ENCODE data around the gene MAN1A1.

The MAN1A1 gene

DNA sequence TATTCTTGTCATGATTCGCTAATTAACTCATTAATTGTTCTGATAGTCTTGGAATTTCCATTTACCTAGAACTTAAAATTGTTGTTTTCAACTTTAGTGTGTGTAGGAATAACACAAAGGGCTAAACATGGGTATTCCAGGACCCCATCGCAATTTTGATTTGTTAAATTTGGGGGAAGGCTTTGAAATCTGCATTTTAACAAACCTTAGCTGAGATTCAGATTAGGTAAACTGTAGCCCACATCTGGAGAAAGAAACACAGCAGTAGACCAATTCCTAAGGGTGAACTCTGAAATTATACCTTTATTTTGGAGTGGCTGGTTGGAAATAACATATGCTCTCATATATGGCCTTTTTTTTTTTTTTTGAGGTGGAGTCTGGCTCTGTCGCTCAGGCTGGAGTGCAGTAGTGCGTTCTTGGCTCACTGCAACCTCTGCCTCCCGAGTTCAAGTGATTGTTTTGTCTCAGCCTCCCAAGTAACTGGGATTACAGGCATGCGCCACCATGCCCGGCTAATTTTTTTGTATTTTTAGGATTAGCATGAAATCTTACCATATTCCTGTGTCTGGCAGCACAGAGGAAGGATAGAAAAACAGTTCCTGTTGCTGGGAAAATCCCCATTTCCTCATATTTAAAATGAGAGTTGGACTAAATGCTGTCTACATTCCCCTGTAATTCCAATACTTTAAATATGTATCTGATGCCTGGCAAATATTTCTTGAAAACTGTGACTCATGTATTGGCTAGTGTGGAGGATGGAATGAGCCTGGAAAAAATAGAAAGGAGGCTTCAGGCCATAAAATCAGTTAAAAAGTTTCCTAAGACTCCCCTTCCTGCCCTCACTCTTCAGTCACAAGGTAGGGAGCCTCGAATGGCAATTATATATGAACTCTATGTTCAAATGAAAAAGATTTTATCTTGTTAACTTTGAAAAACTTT is 174.4 kb downstream of the MAN1A1 start:
- no peak for TF ChIP-seq EZH2phosphoT487 (IDR thresholded peaks at IDR 0.05; ENCODE audit: borderline replicate concordance)
- TF ChIP-seq, protein P1, sequence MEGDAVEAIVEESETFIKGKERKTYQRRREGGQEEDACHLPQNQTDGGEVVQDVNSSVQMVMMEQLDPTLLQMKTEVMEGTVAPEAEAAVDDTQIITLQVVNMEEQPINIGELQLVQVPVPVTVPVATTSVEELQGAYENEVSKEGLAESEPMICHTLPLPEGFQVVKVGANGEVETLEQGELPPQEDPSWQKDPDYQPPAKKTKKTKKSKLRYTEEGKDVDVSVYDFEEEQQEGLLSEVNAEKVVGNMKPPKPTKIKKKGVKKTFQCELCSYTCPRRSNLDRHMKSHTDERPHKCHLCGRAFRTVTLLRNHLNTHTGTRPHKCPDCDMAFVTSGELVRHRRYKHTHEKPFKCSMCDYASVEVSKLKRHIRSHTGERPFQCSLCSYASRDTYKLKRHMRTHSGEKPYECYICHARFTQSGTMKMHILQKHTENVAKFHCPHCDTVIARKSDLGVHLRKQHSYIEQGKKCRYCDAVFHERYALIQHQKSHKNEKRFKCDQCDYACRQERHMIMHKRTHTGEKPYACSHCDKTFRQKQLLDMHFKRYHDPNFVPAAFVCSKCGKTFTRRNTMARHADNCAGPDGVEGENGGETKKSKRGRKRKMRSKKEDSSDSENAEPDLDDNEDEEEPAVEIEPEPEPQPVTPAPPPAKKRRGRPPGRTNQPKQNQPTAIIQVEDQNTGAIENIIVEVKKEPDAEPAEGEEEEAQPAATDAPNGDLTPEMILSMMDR (conservative IDR thresholded peaks at IDR 0.05; ENCODE audit: low read length): no peak
- Histone ChIP-seq H2AFZ (ENCODE audit: low read length) (no peak overlapping the region), H3K9me2 (replicated peaks; ENCODE audit: low read depth, low read length) (no peaks in the 10 kb centered on the region), H3K4me3 (ENCODE audit: low read length, poor library complexity, severe bottlenecking) (no peak overlapping the region), H4K20me1 (ENCODE audit: insufficient read depth, low read length, poor library complexity, severe bottlenecking) (no peaks in the 10 kb centered on the region), H3K4me1 (ENCODE audit: insufficient read depth, low read length, poor library complexity, severe bottlenecking) (peaks cover 20% of the 10 kb centered on the region), H3K4me2 (ENCODE audit: low read depth, low read length, poor library complexity, severe bottlenecking) (no peak overlapping the region), H3F3A (ENCODE audit: low read depth) (peaks cover 2% of the 10 kb centered on the region; the same call in 1 of the 2 replicates), H3K9me3 (ENCODE audit: insufficient read depth, low read depth, low read length) (no peaks in the 10 kb centered on the region), H3K79me2 (ENCODE audit: insufficient read depth, low read length) (no peaks in the 10 kb centered on the region), H3K27me3 (ENCODE audit: insufficient read depth, low read length, poor library complexity, severe bottlenecking) (no peaks in the 10 kb centered on the region), H3K9ac (ENCODE audit: low read depth, low read length, poor library complexity, severe bottlenecking) (no peak overlapping the region), H3K36me3 (ENCODE audit: insufficient read depth, low read length) (no peaks in the 10 kb centered on the region)

DNA sequence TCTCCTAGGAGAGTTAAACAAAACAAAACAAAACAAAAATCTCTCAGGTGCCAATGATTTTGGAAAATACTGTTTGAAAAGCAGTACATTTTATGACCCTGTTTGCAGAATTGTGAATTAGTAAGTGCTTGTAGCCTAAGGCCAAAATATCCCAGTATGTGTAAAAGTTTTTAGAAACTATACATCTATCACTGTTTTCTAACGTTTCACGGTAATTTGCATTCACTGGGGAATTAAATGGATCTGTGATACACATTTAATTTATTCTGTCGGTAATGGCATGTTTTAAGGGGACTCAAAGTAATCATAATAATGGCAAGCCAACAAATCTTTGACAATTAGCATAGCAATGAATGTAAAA is 175.5 kb downstream of the MAN1A1 start:
- Histone ChIP-seq H3K4me1 (ENCODE audit: insufficient read depth, low read length, poor library complexity, severe bottlenecking) (peaks cover 9% of the 10 kb centered on the region), H3K27me3 (ENCODE audit: insufficient read depth, low read length, poor library complexity, severe bottlenecking) (no peaks in the 10 kb centered on the region), H3K4me2 (ENCODE audit: low read depth, low read length, poor library complexity, severe bottlenecking) (no peak overlapping the region), H3K9me2 (replicated peaks; ENCODE audit: low read depth, low read length) (no peaks in the 10 kb centered on the region), H3K4me3 (ENCODE audit: low read length, poor library complexity, severe bottlenecking) (no peak overlapping the region), H3K9me3 (ENCODE audit: insufficient read depth, low read depth, low read length) (no peaks in the 10 kb centered on the region), H4K20me1 (ENCODE audit: insufficient read depth, low read length, poor library complexity, severe bottlenecking) (no peaks in the 10 kb centered on the region), H3K79me2 (ENCODE audit: insufficient read depth, low read length) (no peaks in the 10 kb centered on the region), H3F3A (ENCODE audit: low read depth) (no peaks in the 10 kb centered on the region), H3K36me3 (ENCODE audit: insufficient read depth, low read length) (no peaks in the 10 kb centered on the region), H2AFZ (ENCODE audit: low read length) (no peak overlapping the region), H3K9ac (ENCODE audit: low read depth, low read length, poor library complexity, severe bottlenecking) (no peak overlapping the region)
- TF ChIP-seq, protein P1 (conservative IDR thresholded peaks at IDR 0.05; ENCODE audit: low read length): no peak
- TF ChIP-seq EZH2phosphoT487 (IDR thresholded peaks at IDR 0.05; ENCODE audit: borderline replicate concordance): no peak

DNA sequence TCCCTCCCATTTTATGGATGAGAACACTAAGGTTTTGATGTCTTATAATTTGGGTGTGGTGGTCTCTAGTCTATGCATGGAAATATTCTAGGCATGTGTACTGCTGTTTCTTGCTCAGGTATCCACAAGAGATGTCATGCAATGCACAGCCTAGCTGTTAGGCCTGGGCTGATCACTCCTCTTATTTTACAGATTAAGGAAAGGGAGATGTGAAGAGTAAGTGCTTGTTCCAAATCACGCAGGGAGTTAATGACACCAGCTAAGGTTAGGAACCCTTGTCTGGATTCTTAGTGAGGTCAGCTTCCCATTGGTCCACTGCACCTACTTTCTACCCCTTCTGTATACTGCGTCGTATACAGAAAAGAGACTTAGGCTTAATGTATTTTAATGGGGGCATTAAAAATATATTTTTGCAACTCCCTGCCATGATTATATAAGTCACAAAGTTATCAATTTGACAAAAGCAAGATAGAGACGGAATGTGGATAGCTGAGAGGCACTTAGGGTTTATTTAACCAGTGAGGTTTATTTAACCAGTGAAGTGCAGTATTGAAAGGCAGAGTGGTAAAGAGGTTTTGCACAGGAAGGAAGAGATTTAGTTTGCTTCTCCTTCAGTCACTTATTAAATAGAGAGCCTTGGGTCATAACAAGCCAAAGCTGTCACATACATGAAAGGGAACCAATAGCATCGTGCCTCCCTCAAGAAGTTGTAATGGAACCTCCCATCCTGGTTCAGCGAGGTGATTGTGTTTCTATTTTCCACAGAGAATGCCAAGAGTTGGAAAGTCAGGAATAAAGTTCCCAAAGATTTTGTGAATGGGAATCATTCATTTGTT is 176.1 kb downstream of the MAN1A1 start:
- H4K20me1 ChIP-seq (ENCODE audit: insufficient read depth, low read length, poor library complexity, severe bottlenecking): no peaks in the 10 kb centered on the region
- no peaks in the 10 kb centered on the region for H3K9me3 ChIP-seq (ENCODE audit: insufficient read depth, low read depth, low read length)
- no peaks in the 10 kb centered on the region for H3K9me2 ChIP-seq (replicated peaks; ENCODE audit: low read depth, low read length)
- H3F3A ChIP-seq (ENCODE audit: low read depth): no peaks in the 10 kb centered on the region
- no peaks in the 10 kb centered on the region for H3K36me3 ChIP-seq (ENCODE audit: insufficient read depth, low read length)
- H3K4me1 ChIP-seq (ENCODE audit: insufficient read depth, low read length, poor library complexity, severe bottlenecking): peaks cover 7% of the 10 kb centered on the region
- no peaks in the 10 kb centered on the region for H3K79me2 ChIP-seq (ENCODE audit: insufficient read depth, low read length)
- no peak overlapping the region for H2AFZ ChIP-seq (ENCODE audit: low read length)
- no peak overlapping the region for H3K4me2 ChIP-seq (ENCODE audit: low read depth, low read length, poor library complexity, severe bottlenecking)
- no peak overlapping the region for H3K9ac ChIP-seq (ENCODE audit: low read depth, low read length, poor library complexity, severe bottlenecking)
- no peak overlapping the region for H3K4me3 ChIP-seq (ENCODE audit: low read length, poor library complexity, severe bottlenecking)
- TF ChIP-seq, protein P1 (conservative IDR thresholded peaks at IDR 0.05; ENCODE audit: low read length): no peak
- H3K27me3 ChIP-seq (ENCODE audit: insufficient read depth, low read length, poor library complexity, severe bottlenecking): no peaks in the 10 kb centered on the region

Measured in Loucy (cell line).